Measurements from ENCODE around the gene MCOLN1.

- no peak for TF ChIP-seq CTCF (IDR thresholded peaks at IDR 0.05)
- TF ChIP-seq POLR2A (IDR thresholded peaks at IDR 0.05), result no peak
These were observed 2.0 kb upstream of the MCOLN1 start for GRCh38 chr19:7520131-7521051.

Measured in thyroid gland (tissue), 4 donors.